ENCODE data around the gene ERF.

Gene ERF

DNA sequence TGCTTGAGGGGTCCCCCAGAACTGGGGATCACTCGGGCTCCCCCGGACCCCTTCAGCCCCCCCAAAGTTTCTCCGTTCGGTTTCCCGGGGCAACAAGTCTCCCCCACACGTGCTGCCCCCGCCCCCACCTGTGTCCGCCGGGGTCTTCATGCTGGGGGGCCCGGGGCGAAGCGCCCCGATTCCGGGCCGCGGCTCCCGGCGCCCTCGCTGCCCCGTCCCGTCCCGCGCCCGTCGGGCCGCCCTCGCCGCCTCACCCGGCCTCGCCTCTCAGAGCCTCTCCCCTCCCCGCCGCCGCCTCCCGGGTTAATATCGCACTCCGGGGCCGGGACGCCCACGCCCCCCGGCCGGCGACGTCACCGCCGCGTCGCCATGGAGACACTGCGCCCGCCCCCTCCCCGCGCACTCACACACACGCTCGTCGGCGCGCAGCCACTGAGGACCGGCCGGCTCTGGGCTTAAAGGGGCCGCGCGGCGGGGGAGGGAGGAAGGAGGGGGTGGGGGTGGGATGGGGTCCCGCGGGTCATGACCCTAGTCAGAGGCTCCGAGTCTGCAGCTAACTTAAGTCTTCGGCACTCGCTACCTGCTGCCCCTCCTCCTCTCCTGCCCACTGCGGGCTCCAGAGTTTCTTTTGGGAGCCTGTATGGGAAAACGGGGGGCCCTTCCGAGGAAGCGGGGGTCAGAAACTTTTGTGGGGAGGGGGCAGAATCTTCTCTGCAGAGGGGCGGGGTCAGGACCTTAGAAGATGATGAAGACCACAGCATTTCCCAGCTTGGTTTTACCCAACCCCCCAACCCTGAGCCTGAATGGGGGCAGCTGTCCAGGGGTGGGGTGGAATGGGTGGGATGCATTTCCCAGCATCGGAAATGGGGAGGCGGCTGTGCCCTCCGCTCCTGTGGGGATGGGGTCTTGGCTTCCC, at the start of gene ERF:
TSS of gene ERF (minus strand) at position 279 of the 916 bp plus-strand sequence. CDS start at position 150, 129 bp downstream.
- in situ Hi-C loops (cut with HindIII; ENCODE audit: low sequenced_read_pairs), result no loop called here

DNA sequence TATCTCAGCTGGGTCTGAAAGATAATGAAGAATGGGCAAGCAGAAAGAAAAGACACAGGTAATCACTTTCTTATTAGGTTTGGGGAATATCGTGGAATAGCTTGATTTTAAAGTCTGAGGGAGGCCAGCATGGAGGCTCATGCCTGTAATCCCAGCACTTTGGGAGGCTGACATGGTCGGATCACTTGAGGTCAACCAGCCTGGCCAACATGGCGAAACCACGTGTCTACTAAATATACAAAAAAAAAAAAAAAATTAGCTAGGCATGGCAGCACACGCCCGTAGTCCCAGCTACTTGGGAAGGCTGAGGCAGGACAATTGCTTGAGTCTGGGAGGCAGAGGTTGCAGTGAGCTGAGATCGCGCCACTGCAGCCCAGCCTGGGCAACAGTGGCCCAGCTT, 48.9 kb upstream of the ERF start:
- in situ Hi-C loops (cut with HindIII; ENCODE audit: low sequenced_read_pairs), result no loop called here

DNA sequence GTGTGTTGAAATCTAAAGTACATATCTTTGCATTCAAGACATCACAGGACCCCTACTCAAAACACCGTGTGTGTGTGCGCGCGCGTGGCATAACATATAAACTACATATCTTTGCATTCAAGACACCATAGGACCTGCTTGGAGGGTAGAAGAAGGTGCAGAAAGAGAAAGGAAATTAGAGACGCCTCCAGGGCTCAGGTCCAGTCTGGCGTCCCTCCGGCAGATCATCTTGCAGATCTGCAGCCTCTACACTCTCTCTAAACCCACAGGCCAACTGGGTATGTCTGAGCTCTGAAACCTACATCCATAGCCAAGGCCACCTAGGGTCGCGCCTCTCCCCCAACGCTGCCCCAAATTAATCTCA, 48.2 kb upstream of the ERF start:
- in situ Hi-C loops (cut with HindIII; ENCODE audit: low sequenced_read_pairs), result no loop called here

DNA sequence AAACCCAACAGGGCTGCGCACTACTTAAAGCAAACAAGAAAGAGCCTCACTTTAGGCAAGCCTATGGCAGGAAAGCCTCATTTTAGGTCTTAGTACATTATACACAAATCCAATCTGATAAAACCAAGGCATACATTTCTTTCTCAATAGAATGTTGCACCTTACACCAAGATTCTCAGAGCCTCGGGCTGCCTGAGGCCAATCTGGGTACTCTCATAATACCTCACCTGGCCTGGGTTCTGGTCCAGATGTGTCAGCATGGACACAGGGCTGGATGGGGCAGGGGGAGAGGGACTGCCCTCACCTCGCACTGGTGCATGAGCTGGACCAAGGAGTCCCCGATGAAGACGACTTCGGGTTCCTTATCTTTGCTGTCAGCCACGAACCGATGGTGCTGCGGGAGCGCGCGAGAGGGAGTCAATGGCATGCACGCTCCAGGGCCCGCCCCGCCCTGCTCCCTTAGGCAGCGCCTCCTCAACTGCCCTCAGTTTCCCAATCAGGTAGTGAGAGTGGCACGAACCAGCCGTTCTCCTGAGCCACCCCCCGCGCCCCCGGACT, 46.8 kb upstream of the ERF start, which contains the start of gene PRR19:
TSS of gene PRR19 (plus strand) at position 487 of the 558 bp plus-strand sequence. CDS start 7,453 bp downstream, outside the sequence.
- in situ Hi-C loops (cut with HindIII; ENCODE audit: low sequenced_read_pairs), result no loop called here

DNA sequence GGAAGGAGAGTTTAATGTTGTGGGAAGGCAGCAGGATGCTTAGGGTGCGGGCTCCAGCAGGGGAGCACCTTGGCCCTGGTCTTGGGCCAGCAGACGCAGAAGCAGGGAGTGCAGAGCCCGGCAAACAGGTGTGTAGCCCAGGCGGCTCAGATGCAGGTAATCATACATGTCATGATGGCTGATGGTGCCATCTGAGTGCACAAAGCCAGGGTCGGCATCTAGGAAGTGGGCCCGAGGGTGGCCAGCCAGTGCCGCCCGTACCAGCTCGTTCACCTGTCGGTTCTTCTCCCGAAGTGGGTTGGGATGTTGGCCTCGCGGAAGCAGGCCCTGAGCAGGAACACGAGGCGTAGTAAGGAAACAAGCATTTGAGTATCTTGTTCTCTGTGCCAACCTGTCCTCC, 42.1 kb upstream of the ERF start:
- in situ Hi-C loops (cut with HindIII; ENCODE audit: low sequenced_read_pairs), result no loop called here

DNA sequence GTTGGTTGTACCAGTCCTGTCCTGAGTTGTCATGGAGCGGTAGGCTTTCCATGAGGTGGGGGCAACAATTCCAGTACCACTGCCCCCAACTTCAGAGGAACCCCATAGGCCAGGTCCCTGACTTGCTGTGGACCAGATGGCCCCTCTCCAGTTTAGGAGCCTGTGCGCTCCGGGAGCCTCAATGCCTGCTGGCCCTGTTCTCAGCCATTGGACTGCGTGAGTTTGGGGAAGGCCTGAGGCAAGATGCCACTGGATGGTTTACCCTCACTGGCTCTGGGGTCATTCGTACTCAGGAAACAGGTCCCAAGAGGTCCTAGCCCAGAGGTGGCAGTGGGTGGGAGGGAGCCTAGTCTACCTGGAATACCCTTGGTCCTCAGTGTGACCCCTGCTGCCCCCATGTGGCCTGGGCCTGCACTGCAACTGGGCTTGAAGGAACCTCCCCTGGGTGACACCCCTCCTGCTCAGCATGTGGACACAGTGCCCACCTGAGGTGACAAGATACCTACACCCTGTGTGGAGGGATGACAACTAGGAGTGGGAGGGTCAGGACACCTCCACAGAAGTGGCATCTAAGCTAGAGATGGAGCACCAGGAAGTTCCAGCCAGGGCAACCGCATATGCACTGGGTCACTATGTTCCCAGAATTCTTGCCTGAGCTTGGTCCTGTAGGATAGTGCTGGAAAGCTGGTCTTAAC, 41.0 kb upstream of the ERF start:
- in situ Hi-C loops (cut with HindIII; ENCODE audit: low sequenced_read_pairs), result no loop called here

DNA sequence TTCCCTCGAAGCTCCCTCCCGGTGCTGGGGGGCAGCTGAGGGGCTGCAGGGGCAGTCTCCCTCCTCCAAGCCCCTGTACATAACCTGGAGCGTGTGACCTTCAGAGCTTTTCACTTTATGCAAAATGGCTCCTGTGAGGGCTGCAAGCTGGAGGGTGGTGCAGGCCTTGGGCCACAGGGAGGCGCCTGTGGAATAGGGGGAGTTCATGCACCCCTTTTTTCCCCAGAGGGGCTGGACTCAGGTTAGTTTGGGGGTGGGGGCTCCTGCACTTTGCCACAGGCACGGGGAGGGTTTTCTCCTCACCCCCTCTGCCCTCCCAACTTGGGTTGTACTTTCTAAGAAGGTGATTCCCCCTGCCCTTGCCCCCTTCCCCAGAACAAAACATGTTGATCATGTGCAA, 40.4 kb upstream of the ERF start:
- in situ Hi-C loops (cut with HindIII; ENCODE audit: low sequenced_read_pairs), result no loop called here

DNA sequence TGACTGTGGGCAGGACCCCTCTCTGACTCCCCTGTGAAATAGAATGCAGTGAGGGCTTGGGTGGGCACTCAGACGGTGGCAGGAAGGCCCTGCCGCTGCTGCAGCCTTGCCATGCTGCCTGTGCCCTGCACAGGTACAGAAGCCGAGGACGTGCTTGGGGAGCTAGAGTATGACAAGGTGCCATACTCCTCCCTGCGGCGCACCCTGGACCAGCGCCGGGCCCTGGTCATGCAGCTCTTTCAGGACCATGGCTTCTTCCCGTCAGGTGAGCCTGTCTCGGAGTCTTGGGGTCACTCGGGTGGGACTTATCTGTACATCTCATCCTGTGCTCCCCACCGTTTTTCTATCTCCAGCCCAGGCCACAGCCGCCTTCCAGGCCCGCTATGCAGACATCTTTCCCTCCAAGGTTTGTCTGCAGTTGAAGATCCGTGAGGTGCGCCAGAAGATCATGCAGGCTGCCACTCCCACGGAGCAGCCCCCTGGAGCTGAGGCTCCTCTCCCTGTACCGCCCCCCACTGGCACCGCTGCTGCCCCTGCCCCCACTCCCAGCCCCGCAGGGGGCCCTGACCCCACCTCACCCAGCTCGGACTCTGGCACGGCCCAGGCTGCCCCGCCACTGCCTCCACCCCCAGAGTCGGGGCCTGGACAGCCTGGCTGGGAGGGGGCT, 39.7 kb upstream of the ERF start:
- in situ Hi-C loops (cut with HindIII; ENCODE audit: low sequenced_read_pairs), result no loop called here

DNA sequence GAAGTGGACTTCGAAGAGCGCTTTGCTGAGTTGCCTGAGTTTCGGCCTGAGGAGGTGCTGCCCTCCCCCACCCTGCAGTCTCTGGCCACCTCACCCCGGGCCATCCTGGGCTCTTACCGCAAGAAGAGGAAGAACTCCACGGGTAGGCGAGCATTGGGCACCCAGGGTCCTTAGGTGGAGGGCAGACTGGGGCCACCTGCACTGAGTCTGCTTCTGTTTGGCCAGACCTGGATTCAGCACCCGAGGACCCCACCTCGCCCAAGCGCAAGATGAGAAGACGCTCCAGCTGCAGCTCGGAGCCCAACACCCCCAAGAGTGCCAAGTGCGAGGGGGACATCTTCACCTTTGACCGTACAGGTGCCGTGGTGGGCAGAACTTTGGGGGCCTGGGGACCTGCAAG, 39.0 kb upstream of the ERF start:
- in situ Hi-C loops (cut with HindIII; ENCODE audit: low sequenced_read_pairs), result no loop called here

DNA sequence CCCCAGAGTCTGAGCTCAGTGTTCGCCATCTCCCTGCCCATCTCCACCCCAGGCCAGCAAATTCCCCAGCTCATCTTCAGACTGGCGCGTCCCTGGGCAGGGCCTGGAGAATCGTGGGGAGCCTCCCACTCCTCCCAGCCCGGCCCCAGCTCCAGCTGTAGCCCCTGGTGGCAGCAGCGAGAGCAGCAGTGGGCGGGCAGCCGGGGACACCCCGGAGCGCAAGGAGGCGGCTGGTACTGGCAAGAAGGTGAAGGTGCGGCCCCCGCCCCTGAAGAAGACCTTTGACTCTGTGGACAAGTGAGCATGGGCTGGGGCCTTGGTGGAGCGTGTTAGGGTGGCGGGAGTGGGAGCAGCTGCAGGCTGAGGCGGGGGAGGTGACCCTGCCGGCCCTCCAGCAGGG, 38.6 kb upstream of the ERF start:
- in situ Hi-C loops (cut with HindIII; ENCODE audit: low sequenced_read_pairs), result no loop called here

DNA sequence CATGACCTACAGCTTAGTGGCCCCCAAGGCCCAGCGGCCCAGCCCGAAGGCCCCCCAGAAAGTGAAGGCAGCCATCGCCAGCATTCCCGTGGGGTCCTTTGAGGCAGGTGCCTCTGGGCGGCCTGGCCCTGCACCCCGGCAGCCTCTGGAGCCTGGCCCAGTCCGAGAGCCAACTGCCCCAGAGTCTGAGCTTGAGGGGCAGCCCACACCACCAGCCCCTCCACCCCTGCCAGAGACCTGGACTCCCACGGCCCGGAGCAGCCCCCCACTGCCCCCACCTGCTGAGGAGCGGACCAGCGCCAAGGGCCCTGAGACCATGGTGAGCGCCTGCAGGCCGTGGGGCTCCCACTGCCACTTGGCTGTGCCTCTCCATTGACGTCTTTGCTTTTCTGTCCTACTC, 38.0 kb upstream of the ERF start:
- in situ Hi-C loops (cut with HindIII; ENCODE audit: low sequenced_read_pairs), result no loop called here

DNA sequence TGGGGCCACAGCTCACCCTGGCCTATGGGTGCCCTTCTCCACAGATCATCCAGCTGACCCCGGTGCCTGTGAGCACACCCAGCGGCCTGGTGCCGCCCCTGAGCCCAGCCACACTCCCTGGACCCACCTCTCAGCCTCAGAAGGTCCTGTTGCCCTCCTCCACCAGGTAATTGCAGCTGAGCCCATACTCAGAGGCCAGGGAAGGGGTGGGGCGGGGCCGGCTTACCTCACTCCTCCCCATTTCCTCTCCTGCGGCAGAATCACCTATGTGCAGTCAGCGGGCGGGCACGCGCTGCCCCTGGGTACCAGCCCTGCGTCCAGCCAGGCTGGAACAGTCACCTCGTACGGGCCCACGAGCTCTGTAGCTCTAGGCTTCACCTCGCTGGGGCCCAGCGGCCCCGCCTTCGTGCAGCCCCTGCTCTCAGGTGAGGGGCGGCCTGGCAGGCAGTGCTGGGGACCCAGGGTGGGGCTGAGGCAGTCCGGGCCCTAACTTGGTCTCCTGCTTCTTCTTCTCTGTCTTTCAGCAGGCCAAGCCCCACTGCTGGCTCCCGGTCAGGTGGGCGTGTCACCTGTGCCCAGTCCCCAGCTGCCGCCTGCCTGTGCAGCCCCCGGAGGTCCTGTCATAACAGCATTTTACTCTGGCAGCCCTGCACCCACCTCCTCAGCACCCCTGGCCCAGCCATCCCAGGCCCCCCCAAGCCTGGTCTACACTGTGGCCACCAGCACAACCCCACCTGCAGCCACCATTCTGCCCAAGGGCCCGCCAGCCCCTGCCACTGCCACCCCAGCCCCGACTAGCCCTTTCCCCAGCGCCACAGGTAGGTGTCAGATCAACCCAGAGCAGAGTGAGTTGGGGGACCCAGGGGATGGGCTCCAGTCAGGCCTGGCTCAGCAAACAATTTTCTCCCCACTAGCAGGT, 37.4 kb upstream of the ERF start:
- in situ Hi-C loops (cut with HindIII; ENCODE audit: low sequenced_read_pairs), result no loop called here

DNA sequence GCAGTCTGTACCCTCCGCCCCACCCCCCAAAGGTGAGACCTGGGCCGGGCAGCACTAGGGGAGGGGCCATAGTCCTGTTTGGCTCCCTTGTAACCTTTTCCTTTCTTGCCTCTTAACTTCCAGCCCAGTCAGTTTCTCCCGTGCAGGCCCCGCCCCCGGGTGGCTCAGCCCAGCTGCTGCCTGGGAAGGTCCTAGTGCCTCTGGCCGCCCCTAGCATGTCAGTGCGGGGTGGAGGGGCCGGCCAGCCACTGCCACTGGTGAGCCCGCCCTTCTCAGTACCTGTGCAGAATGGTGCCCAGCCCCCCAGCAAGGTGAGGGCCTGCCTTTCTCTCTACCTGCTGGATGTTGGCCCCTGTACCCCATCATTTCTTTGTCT, 36.5 kb upstream of the ERF start:
- in situ Hi-C loops (cut with HindIII; ENCODE audit: low sequenced_read_pairs), result no loop called here

DNA sequence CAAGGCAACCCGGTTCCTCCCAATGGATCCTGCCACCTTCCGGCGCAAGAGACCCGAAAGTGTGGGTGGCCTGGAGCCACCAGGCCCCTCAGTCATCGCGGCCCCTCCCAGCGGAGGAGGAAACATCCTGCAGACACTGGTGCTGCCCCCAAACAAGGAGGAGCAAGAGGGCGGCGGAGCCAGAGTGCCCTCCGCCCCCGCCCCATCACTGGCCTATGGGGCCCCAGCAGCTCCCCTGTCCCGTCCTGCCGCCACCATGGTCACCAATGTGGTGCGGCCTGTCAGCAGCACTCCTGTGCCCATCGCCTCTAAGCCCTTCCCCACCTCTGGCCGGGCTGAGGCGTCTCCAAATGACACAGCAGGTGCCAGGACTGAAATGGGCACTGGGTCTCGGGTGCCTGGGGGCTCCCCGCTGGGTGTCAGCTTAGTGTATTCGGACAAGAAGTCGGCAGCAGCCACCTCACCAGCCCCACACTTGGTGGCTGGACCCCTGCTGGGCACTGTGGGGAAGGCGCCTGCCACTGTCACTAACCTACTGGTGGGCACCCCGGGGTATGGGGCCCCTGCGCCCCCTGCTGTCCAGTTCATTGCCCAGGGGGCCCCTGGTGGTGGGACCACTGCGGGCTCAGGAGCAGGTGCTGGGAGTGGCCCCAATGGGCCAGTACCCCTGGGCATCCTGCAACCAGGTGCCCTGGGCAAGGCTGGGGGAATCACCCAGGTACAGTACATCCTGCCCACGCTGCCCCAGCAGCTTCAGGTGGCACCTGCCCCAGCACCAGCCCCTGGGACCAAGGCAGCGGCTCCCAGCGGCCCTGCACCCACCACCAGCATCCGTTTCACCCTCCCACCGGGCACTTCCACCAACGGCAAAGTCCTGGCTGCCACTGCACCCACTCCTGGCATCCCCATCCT, 35.9 kb upstream of the ERF start:
- in situ Hi-C loops (cut with HindIII; ENCODE audit: low sequenced_read_pairs), result no loop called here

DNA sequence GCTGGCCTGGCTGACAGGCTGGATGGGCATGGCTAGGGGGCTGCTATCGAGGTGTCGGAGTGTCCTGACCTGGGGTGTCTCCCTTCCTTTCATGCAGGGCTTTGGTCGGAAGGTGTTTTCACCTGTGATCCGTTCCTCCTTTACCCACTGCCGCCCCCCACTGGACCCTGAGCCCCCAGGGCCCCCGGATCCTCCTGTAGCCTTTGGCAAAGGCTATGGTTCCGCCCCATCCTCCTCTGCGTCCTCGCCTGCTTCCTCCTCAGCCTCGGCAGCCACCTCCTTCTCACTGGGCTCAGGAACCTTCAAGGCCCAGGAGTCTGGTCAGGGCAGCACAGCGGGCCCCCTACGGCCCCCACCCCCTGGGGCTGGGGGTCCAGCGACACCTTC, 35.2 kb upstream of the ERF start:
- in situ Hi-C loops (cut with HindIII; ENCODE audit: low sequenced_read_pairs), result no loop called here

DNA sequence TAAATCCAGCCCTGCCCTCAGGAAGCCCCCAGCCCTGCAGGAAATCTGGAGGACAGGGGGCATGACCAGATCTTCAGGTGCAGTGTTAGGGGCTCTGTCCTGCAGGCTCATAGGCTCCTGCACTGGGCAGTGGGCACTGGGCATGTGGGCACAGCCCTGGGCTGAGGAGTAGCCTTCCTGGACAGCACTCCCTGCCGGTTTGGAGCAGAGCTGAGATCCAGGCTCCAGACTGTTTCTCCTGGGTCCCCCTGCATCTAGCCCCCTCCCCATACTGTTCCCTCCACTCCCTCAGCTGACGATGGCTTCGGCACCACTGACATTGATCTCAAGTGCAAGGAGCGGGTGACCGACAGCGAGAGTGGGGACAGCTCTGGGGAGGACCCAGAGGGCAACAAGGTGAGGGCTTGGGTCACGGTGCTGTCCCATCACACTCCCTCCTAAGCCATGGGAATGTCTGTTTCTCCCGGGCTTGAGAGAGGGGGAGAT, 34.7 kb upstream of the ERF start:
- in situ Hi-C loops (cut with HindIII; ENCODE audit: low sequenced_read_pairs), result no loop called here

DNA sequence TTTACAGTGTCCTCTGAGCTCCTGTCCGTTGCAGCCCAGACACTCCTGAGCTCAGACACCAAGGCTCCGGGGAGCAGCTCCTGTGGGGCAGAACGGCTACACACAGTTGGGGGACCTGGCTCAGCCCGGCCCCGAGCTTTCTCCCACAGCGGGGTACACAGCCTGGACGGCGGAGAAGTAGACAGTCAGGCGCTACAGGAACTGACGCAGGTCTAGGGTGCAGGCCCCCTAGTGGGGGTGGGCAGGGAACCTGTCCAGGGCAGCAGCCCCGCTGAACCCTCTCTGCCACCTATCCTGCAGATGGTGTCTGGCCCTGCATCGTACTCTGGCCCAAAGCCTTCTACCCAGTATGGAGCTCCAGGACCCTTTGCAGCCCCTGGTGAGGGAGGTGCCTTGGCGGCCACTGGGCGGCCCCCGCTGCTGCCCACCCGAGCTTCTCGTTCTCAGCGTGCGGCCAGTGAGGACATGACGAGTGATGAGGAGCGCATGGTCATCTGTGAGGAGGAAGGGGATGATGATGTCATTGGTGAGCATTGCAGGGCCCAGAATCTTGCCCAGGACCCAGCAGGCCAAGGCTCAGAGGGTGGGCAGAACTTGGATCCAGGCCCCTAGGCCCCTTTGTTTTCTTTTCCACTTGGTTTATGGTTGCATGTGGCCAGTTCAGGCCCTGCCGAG, 34.1 kb upstream of the ERF start:
- in situ Hi-C loops (cut with HindIII; ENCODE audit: low sequenced_read_pairs), result no loop called here

DNA sequence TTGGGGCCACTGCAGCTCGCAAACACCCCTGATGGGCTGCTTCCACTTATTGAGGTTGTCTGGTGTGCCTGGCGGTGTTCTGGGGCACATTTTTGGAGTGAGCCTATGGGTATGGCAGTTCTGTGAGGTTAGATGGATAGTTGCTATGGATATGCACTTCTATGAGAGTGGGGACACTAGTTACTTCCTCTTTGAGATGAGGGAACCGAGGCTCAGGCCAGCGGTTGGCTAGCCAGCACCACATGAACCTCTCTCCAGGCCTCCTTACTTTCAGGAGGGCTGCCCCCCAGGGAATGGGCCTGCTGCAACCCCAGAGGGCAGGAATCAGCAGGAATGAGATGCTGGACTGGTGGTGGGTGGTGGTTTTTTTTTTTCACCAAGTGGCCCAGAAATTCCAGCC, 33.5 kb upstream of the ERF start:
- in situ Hi-C loops (cut with HindIII; ENCODE audit: low sequenced_read_pairs), result no loop called here

DNA sequence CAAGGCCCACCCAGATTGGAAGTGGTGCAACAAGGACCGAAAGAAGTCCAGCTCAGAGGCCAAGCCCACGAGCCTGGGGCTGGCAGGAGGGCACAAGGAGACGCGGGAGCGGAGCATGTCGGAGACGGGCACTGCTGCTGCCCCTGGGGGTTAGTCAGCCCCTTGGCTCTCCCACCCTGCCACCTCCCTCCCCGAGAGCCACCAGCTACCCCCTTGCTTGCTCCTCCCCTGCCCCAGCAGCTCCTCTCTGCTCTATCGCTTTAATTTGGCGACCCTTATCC, 32.8 kb upstream of the ERF start:
- in situ Hi-C loops (cut with HindIII; ENCODE audit: low sequenced_read_pairs), result no loop called here
